Stomach (tissue), 4 donors: ENCODE data around the gene WDR45B.

Experiments used
- CTCF ChIP-seq, 7 experiments: fragments of 450-650 bp in 4 of 7; fragments of 200-600 bp in 3 of 7; sonication (generic) in 3 of 7; IDR thresholded peaks; one replicate each; pipeline ENCODE4 v1.5.1; 2016 to 2019; ENCODE audit warnings: antibody characterized with exemption in 7 of 7, control low read depth in 2 of 7, mild to moderate bottlenecking in 1 of 7
- EP300 ChIP-seq: sonication (generic); formaldehyde crosslinking; IDR thresholded peaks from one replicate; pipeline ENCODE4 v1.6.1; 2017; ENCODE audit warnings: antibody characterized with exemption
- POLR2A ChIP-seq, 4 donors: fragments of 450-650 bp; IDR thresholded peaks; one replicate each; pipeline ENCODE4 v1.6.1; 2016; ENCODE audit warnings: antibody characterized with exemption in 4 of 4, control low read depth in 2 of 4, mild to moderate bottlenecking in 1 of 4, moderate library complexity in 1 of 4
- POLR2AphosphoS5 ChIP-seq, 3 donors: sonication (generic); formaldehyde crosslinking; IDR thresholded peaks; one replicate each; pipeline ENCODE4 v1.6.1; 2016; ENCODE audit warnings: antibody characterized with exemption in 3 of 3

GRCh38 chr17:82666931-82667667 lies 18.9 kb upstream of the WDR45B start:
- TF ChIP-seq POLR2AphosphoS5 (IDR thresholded peaks at IDR 0.05) (no peak), CTCF (IDR thresholded peaks at IDR 0.05) (no peak), POLR2A (IDR thresholded peaks at IDR 0.05) (no peak), EP300 (no peak)
